Retina (tissue), 1 donor: Measurements from ENCODE around the gene POLN.
"Not testable (repeated sequence)": the region's sequence is repeated elsewhere in the genome, so short reads cannot be mapped to it uniquely, and the experiment has no call there.

Experiments
- DNase-seq: peaks from one replicate; pipeline ENCODE4 v3.0.0-alpha.2; 2016

POLN gene

GRCh38 chr4:2275044-2275397 lies 33.1 kb upstream of the POLN start:
- DNase-seq: not testable (repeated sequence)

GRCh38 chr4:2274320-2275043 lies 32.6 kb upstream of the POLN start:
- DNase-seq: no peak

DNA sequence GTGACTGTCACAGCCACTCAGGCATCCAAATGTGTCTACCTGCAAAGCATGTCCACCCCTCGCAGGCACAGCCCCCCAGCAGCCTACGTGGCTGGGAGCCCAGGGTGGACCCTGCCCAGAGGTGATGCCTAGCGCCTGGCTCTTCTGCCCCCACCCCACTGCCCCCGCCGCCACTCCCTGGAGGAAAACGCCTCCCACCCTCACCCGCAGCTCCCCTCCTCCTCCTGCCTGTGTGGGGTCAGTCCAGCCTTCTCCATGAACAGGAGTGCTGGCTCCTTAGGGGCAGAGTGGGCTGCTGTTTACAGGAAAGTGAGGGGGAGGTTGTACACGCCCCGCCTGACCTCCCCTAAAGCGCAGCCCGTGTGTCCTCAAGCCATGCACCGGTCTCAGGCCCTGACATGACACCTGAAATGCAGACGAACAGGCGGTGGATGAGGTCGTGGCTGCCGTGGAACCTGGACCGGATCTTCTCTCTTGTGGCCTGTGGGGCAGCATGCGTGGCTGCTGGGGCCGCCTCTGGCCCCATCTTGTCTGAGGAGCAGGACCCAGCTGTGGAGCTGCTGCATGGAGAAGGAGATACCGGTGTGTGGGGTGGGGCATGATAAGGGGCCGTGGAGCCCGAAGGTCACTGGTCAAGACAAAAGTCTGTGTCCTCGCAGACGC lies 31.9 kb upstream of the POLN start:
- no peak for DNase-seq

- no peak for DNase-seq
Observed at GRCh38 chr4:2273221-2273620, 31.3 kb upstream of the POLN start.

GRCh38 chr4:2272828-2273120 lies 30.9 kb upstream of the POLN start:
- no peak for DNase-seq

- no peak for DNase-seq
Observed at GRCh38 chr4:2272026-2272827, 30.3 kb upstream of the POLN start.

DNA sequence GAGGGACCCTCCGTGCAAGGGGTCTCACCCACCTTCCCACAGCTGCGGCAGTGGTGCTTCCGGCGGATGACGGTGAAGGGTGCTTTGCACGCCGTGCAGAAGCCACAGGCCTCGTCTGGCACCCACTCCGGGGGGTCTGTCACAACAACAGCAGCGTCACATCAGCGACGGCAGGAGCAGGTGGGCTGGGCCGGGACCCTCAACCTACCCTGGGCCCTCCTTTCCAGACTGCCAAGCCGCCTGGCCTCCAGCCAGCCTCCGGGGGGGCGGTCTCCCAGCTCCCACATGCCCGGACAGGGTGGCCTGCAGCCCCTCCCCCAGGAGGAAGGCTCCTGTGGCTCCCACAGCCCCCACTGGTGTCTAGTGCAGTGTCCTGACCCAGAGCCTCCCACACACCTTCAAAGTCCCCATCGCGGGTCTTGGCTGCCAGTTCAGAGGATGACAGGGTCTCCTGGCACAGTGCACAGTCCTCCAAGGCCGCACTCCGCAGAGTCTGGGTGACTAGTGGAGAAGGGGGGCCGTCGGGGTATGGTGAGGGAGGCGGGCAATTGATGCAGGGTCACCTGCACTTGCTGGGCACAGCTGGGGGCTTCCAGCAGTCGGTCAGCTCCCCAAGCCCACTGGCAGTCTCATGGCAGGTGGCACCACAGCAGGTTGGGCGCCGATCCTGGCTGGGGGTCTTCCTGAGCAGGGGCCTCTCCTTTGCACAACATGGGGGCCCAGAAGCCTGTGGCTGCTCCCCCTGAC lies 29.5 kb upstream of the POLN start:
- DNase-seq: no peak

GRCh38 chr4:2270341-2271165 lies 28.6 kb upstream of the POLN start:
- no peak for DNase-seq

DNA sequence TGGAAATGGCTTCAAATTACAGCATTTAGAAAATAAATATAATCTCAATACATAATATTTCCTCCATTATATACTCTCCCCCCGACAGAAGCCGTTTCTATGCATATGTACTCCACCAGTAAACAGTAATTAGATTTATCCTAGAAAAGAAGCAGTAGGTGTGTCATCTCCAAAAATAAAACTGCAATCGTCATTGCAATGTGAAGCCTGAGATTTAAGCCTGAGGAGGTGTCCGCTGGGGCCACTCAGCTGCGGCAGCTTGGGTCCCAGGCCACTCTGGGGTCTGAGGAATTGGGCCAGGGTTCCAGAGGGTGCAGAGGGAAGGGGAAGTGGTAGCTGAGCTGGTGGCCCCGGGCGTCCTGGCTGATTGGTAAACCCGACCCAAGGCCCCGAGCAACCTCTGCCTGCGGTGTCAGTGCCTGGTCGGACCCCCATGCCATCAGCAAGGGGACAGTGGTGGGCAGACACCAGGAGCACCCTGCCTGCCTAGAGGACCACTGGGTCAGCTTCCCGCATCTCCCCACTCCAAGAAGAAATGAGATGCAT lies 27.8 kb upstream of the POLN start:
- no peak for DNase-seq

GRCh38 chr4:2269206-2269531 lies 27.2 kb upstream of the POLN start:
- no peak for DNase-seq

- DNase-seq: no peak
Observed at GRCh38 chr4:2268357-2269205, 26.7 kb upstream of the POLN start.

- DNase-seq: no peak
Observed at GRCh38 chr4:2267841-2268240, 25.9 kb upstream of the POLN start.

- no peak for DNase-seq
Observed at GRCh38 chr4:2267320-2267811, 25.4 kb upstream of the POLN start.

GRCh38 chr4:2266821-2267220 lies 24.9 kb upstream of the POLN start:
- no peak for DNase-seq

GRCh38 chr4:2266181-2266580 lies 24.3 kb upstream of the POLN start:
- DNase-seq: no peak

- no peak for DNase-seq
Observed at GRCh38 chr4:2265113-2266110, 23.5 kb upstream of the POLN start.

- DNase-seq: no peak
Observed at GRCh38 chr4:2264481-2265041, 22.6 kb upstream of the POLN start.

- DNase-seq: no peak
Observed at GRCh38 chr4:2263926-2264321, 22.0 kb upstream of the POLN start.

DNA sequence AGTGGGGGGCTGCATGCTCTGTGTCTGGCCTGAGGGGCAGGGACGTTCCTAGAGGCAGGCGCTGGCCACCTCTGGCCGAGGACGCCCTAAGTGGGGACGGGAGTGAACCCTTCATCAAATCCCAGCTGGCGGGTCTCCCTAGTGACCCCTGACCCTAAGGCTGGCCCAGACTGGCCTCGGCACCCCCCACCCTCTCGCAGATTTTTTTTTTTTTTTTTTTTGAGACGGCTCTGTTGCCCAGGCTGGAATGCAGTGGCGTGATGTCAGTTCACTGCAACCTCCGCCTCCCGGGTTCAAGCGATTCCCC lies 21.0 kb upstream of the POLN start:
- DNase-seq: no peak
